ENCODE data around the gene FAM184A. TPM values are rescaled to one million over a fixed set of nuclear protein-coding genes. Genes with fewer than 3 reads are reported as not detected.
A peak's percentile ranks its signal among the peaks of the same experiment; 100 is the strongest.

FAM184A gene
- total RNA-seq, 1 experiment from 2014 or later = 0.29 TPM

GRCh38 chr6:118965843-118966370 is 112.6 kb downstream of the FAM184A start:
- DNase-seq (ENCODE audit: low read depth) = no peak

GRCh38 chr6:118965371-118965770 is 113.1 kb downstream of the FAM184A start:
- DNase-seq (ENCODE audit: low read depth) = no peak

GRCh38 chr6:118963003-118963402 is 115.5 kb downstream of the FAM184A start:
- peak; percentile 10 for DNase-seq (ENCODE audit: low read depth)

- DNase-seq (ENCODE audit: low read depth) = no peak
These were observed 118.6 kb downstream of the FAM184A start for GRCh38 chr6:118959903-118960302.

- no peak for DNase-seq (ENCODE audit: low read depth)
These were observed 125.1 kb downstream of the FAM184A start for GRCh38 chr6:118953391-118953790.

GRCh38 chr6:118952683-118953082 is 125.8 kb downstream of the FAM184A start:
- DNase-seq (ENCODE audit: low read depth) = no peak

DNA sequence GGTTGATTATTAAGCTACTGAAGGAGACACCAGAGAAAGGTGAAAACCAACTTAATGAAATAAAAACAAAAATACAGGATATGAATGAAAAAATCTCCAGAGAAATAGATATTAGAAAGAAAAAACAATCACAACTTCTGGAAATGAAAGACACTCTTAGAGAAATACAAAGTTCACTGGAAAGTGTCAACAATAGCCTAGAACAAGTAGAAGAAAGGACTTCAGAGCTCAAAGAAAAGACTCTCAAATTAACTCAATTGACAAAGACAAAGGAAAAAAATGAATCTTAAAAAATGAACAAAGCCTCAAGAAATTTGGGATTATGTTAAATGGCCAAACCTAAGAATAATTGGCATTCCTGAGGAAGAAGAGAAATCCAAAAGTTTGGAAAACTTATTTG is 133.2 kb downstream of the FAM184A start:
- DNase-seq (ENCODE audit: low read depth) = no peak

DNA sequence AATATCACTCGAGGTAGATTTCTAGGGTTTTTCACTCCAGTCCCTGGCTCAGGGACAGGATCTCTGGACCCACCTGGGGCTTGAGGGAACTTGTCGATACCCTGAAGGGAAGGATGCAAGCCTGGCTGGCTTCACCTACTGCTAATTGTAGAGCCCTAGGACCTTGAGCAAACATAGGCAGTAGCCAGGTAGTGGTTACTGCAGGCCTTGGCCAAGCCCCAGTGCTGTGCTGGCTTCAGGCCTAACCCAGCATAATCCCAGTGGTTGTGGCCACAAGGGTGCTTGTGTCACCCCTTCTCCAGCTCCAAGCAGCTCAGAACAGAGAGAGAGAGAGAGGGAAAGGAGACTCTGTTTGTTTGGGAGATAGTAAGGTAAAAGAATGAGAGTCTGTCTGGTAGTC is 137.7 kb downstream of the FAM184A start:
- no peak for DNase-seq (ENCODE audit: low read depth)

GRCh38 chr6:118939683-118940082 is 138.8 kb downstream of the FAM184A start:
- DNase-seq (ENCODE audit: low read depth) = no peak

GRCh38 chr6:118935978-118936703 is 142.3 kb downstream of the FAM184A start:
- no peak for DNase-seq (ENCODE audit: low read depth)

GRCh38 chr6:118935331-118935668 is 143.2 kb downstream of the FAM184A start:
- DNase-seq (ENCODE audit: low read depth) = no peak

GRCh38 chr6:118934461-118935330 is 143.8 kb downstream of the FAM184A start, which contains the start of gene MCM9:
Gene MCM9, minus strand, starts transcription at chr6:118935159. Its CDS starts 3,436 bp downstream, at chr6:118931723.
- peak; percentile 89 for DNase-seq (ENCODE audit: low read depth)

GRCh38 chr6:118933855-118934460 is 144.5 kb downstream of the FAM184A start:
- DNase-seq (ENCODE audit: low read depth) = no peak

DNA sequence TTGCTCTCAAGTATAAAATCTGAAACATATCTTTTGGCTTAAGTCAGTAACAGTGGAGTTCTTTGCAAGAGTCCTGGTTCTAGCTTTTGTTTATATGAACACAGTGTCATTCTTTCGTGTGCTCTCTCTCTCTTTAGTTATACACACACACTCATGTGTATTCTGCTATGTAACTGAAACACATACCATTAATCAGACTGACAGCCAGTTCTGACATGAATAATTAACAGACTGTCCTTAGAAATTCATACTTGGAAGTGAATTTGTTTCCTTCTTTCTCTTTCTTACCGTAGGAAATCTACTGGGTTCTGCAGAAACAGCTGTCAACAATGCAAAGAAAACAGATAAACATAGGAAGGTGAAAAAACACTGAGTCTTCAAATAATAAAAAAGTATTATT is 146.0 kb downstream of the FAM184A start:
- no peak for DNase-seq (ENCODE audit: low read depth)

DNA sequence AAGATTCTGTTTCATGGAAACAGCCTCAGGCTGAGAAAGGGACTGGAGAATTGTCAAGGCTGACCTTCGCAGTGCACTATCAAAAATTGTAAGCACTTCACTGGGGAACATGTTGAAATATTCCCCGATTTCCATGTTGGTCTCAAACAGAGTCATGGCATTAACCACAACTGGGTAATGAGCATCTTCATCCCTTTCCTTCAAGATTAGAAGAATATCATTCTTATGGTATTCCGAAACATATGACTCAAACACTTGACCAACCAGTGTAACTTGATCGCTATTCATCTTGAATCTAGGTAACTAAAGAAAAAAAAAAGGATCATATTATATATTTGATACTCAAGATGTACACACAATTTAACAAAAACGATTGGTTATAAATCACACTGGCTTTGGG is 147.0 kb downstream of the FAM184A start:
- peak; percentile 10 for DNase-seq (ENCODE audit: low read depth)

GRCh38 chr6:118930680-118931079 is 147.8 kb downstream of the FAM184A start:
- no peak for DNase-seq (ENCODE audit: low read depth)

DNA sequence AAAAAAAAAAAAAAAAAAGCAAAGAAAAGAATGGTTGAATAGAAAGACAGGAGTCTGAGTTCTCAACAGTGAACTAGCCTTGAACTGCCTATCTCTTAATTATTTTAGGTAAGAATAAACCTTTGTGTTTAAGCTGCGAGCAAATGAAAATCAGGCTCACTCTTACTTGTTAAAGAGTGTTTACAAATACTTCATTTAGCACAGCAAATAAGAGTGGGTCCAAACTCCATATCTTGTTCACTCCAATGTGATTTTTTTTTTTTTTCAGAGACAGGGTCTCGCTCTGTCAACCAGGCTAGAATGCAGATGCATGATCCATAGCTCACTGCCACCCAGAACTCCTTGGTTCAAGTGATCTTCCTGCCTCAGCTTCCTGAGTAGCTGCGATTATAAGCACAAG is 155.4 kb downstream of the FAM184A start:
- no peak for DNase-seq (ENCODE audit: low read depth)

GRCh38 chr6:118921084-118921483 is 157.4 kb downstream of the FAM184A start:
- DNase-seq (ENCODE audit: low read depth) = no peak

DNA sequence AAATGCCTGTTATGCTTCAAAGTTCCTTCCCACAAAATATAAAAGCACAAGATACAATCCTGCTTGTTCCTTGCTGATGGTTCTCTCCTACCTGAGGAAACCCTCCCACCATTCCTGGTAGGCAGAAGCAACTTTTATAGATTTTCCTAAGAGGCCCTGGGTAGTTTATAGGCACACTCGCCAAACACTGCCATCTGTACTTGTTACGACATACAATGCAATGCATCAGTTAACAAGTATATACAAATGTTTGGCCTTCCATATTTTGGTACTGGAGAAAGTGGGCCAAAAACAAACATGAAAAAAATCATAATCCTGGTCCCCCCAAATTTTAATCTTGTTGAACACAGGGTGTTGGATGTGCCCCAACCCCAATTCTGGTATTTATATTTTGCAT is 160.1 kb downstream of the FAM184A start:
- no peak for DNase-seq (ENCODE audit: low read depth)

DNA sequence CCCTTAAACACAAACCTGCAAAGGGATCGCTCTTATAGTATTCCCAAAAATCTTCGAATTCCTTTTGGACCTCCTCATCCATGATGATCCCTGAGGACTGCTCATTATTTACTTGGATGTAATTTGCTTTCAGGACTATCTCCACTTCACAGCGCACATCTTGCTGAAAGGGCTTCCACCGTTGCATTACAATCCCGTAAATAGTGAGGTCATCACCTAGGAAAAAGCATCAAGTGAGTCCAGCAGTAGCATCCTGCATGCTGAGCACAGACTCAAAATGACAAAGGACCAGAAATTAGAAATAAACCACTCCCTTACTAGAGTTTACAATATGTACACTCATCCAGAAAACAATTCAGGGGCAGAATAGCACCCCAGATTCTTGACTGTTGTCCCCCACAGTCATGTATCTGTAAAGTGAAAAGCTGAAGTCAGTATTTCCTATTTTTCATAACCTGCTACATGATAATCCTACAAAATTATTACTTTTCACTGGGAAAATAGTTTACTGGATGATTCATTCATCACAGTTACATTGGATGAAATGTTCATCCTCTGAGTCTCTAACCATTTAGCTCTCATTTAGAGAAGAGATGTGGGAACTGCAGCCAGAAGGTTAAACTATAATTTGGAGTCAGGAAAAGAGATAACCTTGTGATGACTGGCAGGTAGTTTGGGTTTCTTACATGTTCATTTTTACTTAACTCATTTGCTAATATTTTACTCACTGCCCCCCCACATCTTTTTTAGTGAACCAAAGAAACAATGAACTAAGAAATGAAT is 160.7 kb downstream of the FAM184A start:
- DNase-seq (ENCODE audit: low read depth) = no peak

- no peak for DNase-seq (ENCODE audit: low read depth)
These were observed 163.9 kb downstream of the FAM184A start for GRCh38 chr6:118914598-118914997.
